Testis (tissue), 3 donors: Measurements from ENCODE around the gene ZBED2. TPM values are rescaled to one million over a fixed set of nuclear protein-coding genes. Genes with fewer than 3 reads are reported as not detected.

Experiments
- DNase-seq: peaks from one replicate; pipeline ENCODE4 v3.0.0-alpha.2; 2019
- H3K27ac ChIP-seq, 2 donors: fragments of 200-600 bp; sonication (generic); one replicate each; pipeline ENCODE4 v1.5.1; 2019
- H3K27me3 ChIP-seq: fragments of 200-600 bp; sonication (generic); one replicate; pipeline ENCODE4 v1.5.1; 2019
- H3K36me3 ChIP-seq: fragments of 200-600 bp; sonication (generic); one replicate; pipeline ENCODE4 v1.5.1; 2017; ENCODE audit warnings: low read depth; ENCODE audit errors: missing control alignments
- H3K4me1 ChIP-seq: fragments of 200-600 bp; sonication (generic); one replicate; pipeline ENCODE4 v1.5.1; 2019
- H3K4me3 ChIP-seq, 2 donors: fragments of 200-600 bp; sonication (generic); one replicate each; pipeline ENCODE4 v1.5.1; 2017 to 2019
- H3K9me3 ChIP-seq: fragments of 200-600 bp; sonication (generic); one replicate; pipeline ENCODE4 v1.5.1; 2017
- POLR2A ChIP-seq: fragments of 450-650 bp; IDR thresholded peaks from one replicate; pipeline ENCODE4 v1.6.1; 2017; ENCODE audit warnings: antibody characterized with exemption, mild to moderate bottlenecking, moderate library complexity
- WGBS, 2 donors: methylation state at CpG; one replicate each; pipeline ENCODE4 v1.1.5; 2018; 5-methylcytosine and 5-hydroxymethylcytosine counted together
- intact Hi-C: fragments of 100-400 bp; cut with DNase I; formaldehyde crosslinking; loops from one replicate; pipeline ENCODE4 v1.15.1; 2023; ENCODE audit warnings: low total_unique reads
- polyA plus RNA-seq: library from polyadenylated mRNA; stranded (reverse); fragments of 350-450 nt; fragmentation: Illumina TruSeq; extraction: RNeasy Lipid Tissue Mini Kit (QIAGEN cat#74804); gene quantifications from one replicate; pipeline ENCODE4 v1.2.3, GENCODE V29; 2014; ENCODE audit warnings: low read depth, low replicate concordance; ENCODE audit not compliant: insufficient read depth
- total RNA-seq, 2 donors: library from RNA; depleted of rRNA; stranded (reverse); fragments of >200 nt; gene quantifications; one replicate each; pipeline ENCODE4 v1.2.3, GENCODE V29; 2016
- TF ChIP-seq, protein P1 (sequence below), 3 experiments: fragments of 450-650 bp in 2 of 3; fragments of 200-600 bp in 1 of 3; sonication (generic) in 1 of 3; IDR thresholded peaks; one replicate each; pipeline ENCODE4 v1.5.1; 2016 to 2019; ENCODE audit warnings: antibody characterized with exemption in 3 of 3, mild to moderate bottlenecking in 2 of 3, moderate library complexity in 1 of 3

Gene ZBED2
- total and polyA plus RNA-seq, 3 donors from 2014 or later: 2.0 TPM; not detected in 2

DNA sequence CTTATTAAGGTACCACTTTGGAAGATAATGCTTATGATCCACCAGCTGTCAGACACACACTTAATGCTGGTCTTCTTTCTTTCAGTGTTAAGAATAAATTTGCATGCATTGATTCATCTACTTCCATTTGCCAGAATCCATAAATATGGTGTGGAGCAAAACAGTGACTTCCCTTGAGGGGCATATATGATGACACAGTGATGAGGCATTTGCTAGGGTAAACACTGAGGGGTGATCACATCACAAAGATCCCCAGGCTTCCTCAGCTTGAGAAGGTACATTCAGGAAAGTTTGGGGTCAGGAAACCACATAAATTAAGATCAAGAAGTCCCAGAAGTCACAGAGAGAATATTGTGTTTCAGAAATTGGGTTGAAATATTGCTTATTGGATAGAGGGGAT is 9.9 kb upstream of the ZBED2 start:
- intact Hi-C loops: no loop called here
- H3K36me3 ChIP-seq: no peaks in the 10 kb centered on the region
- no peaks in the 10 kb centered on the region for H3K27me3 ChIP-seq
- TF ChIP-seq, protein P1, sequence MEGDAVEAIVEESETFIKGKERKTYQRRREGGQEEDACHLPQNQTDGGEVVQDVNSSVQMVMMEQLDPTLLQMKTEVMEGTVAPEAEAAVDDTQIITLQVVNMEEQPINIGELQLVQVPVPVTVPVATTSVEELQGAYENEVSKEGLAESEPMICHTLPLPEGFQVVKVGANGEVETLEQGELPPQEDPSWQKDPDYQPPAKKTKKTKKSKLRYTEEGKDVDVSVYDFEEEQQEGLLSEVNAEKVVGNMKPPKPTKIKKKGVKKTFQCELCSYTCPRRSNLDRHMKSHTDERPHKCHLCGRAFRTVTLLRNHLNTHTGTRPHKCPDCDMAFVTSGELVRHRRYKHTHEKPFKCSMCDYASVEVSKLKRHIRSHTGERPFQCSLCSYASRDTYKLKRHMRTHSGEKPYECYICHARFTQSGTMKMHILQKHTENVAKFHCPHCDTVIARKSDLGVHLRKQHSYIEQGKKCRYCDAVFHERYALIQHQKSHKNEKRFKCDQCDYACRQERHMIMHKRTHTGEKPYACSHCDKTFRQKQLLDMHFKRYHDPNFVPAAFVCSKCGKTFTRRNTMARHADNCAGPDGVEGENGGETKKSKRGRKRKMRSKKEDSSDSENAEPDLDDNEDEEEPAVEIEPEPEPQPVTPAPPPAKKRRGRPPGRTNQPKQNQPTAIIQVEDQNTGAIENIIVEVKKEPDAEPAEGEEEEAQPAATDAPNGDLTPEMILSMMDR (IDR thresholded peaks at IDR 0.05): no peak
- no peak overlapping the region for H3K4me3 ChIP-seq
- no peak for DNase-seq
- no peaks in the 10 kb centered on the region for H3K9me3 ChIP-seq
- no peak overlapping the region for H3K27ac ChIP-seq
- H3K4me1 ChIP-seq: no peaks in the 10 kb centered on the region

DNA sequence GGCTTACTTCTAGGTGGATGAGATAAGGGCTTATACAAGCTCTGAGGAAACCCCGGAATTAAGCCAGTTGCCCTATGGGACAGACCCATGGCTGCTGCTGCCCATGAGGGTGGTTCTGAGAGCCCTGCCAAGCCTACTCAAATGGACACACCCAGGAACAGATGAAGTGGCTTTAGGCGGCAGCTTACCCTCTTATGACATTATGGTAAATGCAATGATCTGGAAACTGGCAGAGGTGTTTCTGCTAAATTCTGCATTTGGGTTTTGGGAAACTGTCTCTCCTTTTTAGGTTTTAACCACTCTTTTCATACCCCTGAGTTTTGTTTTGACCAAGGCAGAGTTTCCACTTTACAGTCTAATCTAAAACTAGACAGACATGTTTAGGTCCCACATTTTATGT is 9.0 kb upstream of the ZBED2 start:
- Histone ChIP-seq H3K36me3 (no peaks in the 10 kb centered on the region), H3K27me3 (no peaks in the 10 kb centered on the region), H3K9me3 (no peaks in the 10 kb centered on the region), H3K4me3 (no peak overlapping the region), H3K27ac (no peak overlapping the region), H3K4me1 (no peaks in the 10 kb centered on the region)
- TF ChIP-seq POLR2A: no peak
- TF ChIP-seq, protein P1 (IDR thresholded peaks at IDR 0.05): no peak
- WGBS, 2 donors: 89 to 96% methylated on average over 2 of the region's 2 CpGs
- no peak for DNase-seq
- intact Hi-C loops: no loop called here

DNA sequence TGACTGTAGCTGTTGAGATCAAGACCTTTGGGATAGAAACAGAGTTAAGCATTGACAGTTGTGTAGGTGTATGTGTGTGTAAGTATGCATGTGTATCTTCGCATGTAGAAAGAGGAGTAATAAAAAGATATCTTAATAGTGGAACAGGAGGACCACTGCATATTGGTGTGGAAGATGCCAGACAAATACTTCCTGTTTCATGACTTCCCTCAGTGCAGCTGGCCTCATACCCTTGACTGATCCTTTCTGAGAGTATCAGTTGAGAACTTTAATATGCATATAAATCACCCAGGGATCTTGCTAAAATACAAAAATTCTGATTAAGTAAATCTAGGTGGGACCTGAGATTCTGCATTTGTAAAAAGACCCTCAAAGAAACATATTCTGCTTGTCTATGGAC is 8.5 kb upstream of the ZBED2 start:
- Histone ChIP-seq H3K9me3 (no peaks in the 10 kb centered on the region), H3K4me1 (no peaks in the 10 kb centered on the region), H3K4me3 (no peak overlapping the region), H3K36me3 (no peaks in the 10 kb centered on the region), H3K27ac (no peak overlapping the region), H3K27me3 (no peaks in the 10 kb centered on the region)
- TF ChIP-seq, protein P1 (IDR thresholded peaks at IDR 0.05): no peak
- no peak for TF ChIP-seq POLR2A
- intact Hi-C loops: no loop called here
- DNase-seq: no peak
- 90 to 96% methylated on average over 1 of the region's 1 CpG for WGBS, 2 donors

DNA sequence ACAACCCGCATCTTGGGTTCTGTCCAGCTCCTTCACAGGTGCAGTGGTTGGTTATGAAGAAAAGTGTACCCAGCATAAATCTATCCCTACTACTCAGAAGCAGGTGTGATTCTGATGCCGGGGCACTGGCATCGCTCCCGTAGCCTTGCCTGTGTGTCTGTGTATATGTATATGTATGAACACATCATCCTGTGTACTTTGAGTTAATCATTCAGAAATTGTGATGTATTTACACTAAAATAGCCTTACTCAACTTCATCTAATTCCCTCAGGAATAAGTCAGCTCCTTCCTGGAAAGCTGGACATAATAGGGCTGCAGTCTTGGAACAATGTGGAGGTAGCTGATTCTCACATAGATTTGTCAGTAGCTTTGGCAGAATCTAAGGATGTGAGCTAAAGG is 6.7 kb upstream of the ZBED2 start:
- Histone ChIP-seq H3K27ac (no peak overlapping the region), H3K36me3 (no peaks in the 10 kb centered on the region), H3K9me3 (no peaks in the 10 kb centered on the region), H3K27me3 (no peaks in the 10 kb centered on the region), H3K4me1 (no peaks in the 10 kb centered on the region), H3K4me3 (no peak overlapping the region)
- no peak for DNase-seq
- intact Hi-C loops: no loop called here
- TF ChIP-seq, protein P1 (IDR thresholded peaks at IDR 0.05): no peak
- no peak for TF ChIP-seq POLR2A
- 91 to 95% methylated on average over 4 of the region's 4 CpGs for WGBS, 2 donors

DNA sequence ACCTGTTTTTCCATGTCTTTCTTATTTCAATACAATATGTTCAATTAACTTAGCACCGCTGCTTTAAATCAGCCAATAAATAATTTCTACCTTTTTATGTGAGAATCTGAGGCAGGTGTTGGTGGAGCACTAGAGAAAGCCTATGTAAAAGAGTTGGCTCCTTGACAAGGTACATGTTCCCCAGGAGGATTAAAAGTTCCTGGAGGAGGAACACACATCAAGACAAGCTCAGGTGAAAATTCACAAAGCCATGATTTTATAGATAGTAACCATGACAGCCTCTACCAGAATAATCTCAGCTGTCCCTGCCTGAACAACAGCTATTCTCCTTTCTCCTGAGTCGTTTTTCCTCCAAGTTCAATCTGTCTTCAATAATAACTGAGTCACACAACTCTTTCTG is 3.4 kb upstream of the ZBED2 start:
- Histone ChIP-seq H3K36me3 (no peaks in the 10 kb centered on the region), H3K4me3 (no peak overlapping the region), H3K27me3 (no peaks in the 10 kb centered on the region), H3K27ac (no peak overlapping the region), H3K9me3 (no peaks in the 10 kb centered on the region), H3K4me1 (no peaks in the 10 kb centered on the region)
- TF ChIP-seq POLR2A: no peak
- TF ChIP-seq, protein P1 (IDR thresholded peaks at IDR 0.05): no peak
- intact Hi-C loops: no loop called here
- 59 to 69% methylated on average over 2 of the region's 2 CpGs for WGBS, 2 donors
- DNase-seq: no peak
